Sigmoid colon (tissue), 7 donors: Measurements from ENCODE around the gene LRRC7. TPM values are rescaled to one million over a fixed set of nuclear protein-coding genes. Genes with fewer than 3 reads are reported as not detected.

Source experiments
- DNase-seq: peaks from one replicate; pipeline ENCODE4 v3.0.0-alpha.2; 2019
- H3K27ac ChIP-seq, 4 donors: fragments of 200-600 bp; sonication (generic); one replicate each; pipeline ENCODE4 v1.5.1; 2016 to 2019; ENCODE audit warnings: mild to moderate bottlenecking in 1 of 4
- H3K27me3 ChIP-seq, 3 donors: fragments of 200-600 bp; sonication (generic); one replicate each; pipeline ENCODE4 v1.5.1; 2019; ENCODE audit warnings: mild to moderate bottlenecking in 1 of 3
- H3K36me3 ChIP-seq, 4 donors: fragments of 200-600 bp; sonication (generic); one replicate each; pipeline ENCODE4 v1.5.1; 2016 to 2019
- H3K4me1 ChIP-seq, 4 donors: fragments of 200-600 bp; sonication (generic); one replicate each; pipeline ENCODE4 v1.5.1; 2017 to 2019
- H3K4me3 ChIP-seq, 4 donors: fragments of 200-600 bp; sonication (generic); one replicate each; pipeline ENCODE4 v1.5.1; 2017 to 2019; ENCODE audit warnings: mild to moderate bottlenecking in 2 of 4, moderate library complexity in 1 of 4
- H3K9me3 ChIP-seq, 4 donors: fragments of 200-600 bp in 3 of 4; sonication (generic) in 3 of 4; one replicate each; pipeline versions ENCODE4 v1.5.1 to v1.6.1; 2013 to 2019
- EP300 ChIP-seq, 4 donors: sonication (generic); formaldehyde crosslinking; IDR thresholded peaks; one replicate each; pipeline ENCODE4 v1.6.1; 2017; ENCODE audit warnings: antibody characterized with exemption in 4 of 4
- POLR2A ChIP-seq, 2 donors: fragments of 450-650 bp; IDR thresholded peaks; one replicate each; pipeline ENCODE4 v1.6.1; 2016; ENCODE audit warnings: antibody characterized with exemption in 2 of 2, mild to moderate bottlenecking in 2 of 2, moderate library complexity in 2 of 2
- POLR2AphosphoS5 ChIP-seq, 4 donors: sonication (generic); formaldehyde crosslinking; IDR thresholded peaks; one replicate each; pipeline ENCODE4 v1.6.1; 2017; ENCODE audit warnings: antibody characterized with exemption in 4 of 4
- WGBS, 2 donors: extraction: QIAGEN DNeasy Blood & Tissue Kit; methylation state at CpG; one replicate each; pipeline ENCODE4 v1.1.7; 2013; 5-methylcytosine and 5-hydroxymethylcytosine counted together
- intact Hi-C: fragments of 100-400 bp; cut with DNase I; formaldehyde crosslinking; loops from one replicate; pipeline ENCODE4 v1.15.1; 2023
- polyA plus RNA-seq, 3 donors: library from polyadenylated mRNA; stranded (reverse); fragments of 200-250 nt; gene quantifications; one replicate each; pipeline ENCODE4 v1.2.3, GENCODE V29; 2013
- total RNA-seq, 4 donors: library from RNA; depleted of rRNA; stranded (reverse); fragments of >200 nt; gene quantifications; one replicate each; pipeline ENCODE4 v1.1.0, GENCODE V29; 2016
- TF ChIP-seq, protein P1 (sequence below), 4 experiments: fragments of 450-650 bp in 3 of 4; fragments of 200-600 bp in 1 of 4; IDR thresholded peaks; one replicate each; pipeline ENCODE4 v1.5.1; 2016 to 2019; ENCODE audit warnings: antibody characterized with exemption in 4 of 4, mild to moderate bottlenecking in 3 of 4, moderate library complexity in 2 of 4
- donor health status: healthy with polysubstance abuse.
- donor health status: Bipolar disorder and iron deficiency.
- donor health status: healthy.

The LRRC7 gene
- total and polyA plus RNA-seq, 7 donors = 0.16 to 1.9 (median 0.41) TPM; not detected in 2

DNA sequence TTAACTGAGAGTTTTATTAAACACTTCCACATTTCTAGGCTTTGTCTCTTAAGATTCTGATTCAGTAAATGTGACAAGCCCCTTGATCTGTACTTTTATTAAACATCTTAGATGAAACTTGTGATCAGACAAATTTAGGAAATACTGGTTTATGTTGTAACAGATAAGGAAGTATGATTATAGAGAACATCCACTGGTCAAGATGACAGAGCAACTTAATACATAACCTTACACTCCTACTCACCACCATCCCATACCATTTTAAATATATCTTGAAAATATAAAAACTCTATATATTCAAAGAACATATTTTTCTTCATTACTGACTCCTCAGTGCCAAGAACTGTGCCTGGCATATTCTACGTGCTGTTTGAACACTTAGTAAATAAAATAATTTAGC lies 420.2 kb downstream of the LRRC7 start:
- intact Hi-C loops = no loop called here
- Histone ChIP-seq H3K36me3 (no peaks in the 10 kb centered on the region), H3K4me1 (no peaks in the 10 kb centered on the region), H3K9me3 (no peaks in the 10 kb centered on the region), H3K4me3 (no peak overlapping the region), H3K27me3 (no peaks in the 10 kb centered on the region), H3K27ac (no peak overlapping the region)
- TF ChIP-seq, protein P1, sequence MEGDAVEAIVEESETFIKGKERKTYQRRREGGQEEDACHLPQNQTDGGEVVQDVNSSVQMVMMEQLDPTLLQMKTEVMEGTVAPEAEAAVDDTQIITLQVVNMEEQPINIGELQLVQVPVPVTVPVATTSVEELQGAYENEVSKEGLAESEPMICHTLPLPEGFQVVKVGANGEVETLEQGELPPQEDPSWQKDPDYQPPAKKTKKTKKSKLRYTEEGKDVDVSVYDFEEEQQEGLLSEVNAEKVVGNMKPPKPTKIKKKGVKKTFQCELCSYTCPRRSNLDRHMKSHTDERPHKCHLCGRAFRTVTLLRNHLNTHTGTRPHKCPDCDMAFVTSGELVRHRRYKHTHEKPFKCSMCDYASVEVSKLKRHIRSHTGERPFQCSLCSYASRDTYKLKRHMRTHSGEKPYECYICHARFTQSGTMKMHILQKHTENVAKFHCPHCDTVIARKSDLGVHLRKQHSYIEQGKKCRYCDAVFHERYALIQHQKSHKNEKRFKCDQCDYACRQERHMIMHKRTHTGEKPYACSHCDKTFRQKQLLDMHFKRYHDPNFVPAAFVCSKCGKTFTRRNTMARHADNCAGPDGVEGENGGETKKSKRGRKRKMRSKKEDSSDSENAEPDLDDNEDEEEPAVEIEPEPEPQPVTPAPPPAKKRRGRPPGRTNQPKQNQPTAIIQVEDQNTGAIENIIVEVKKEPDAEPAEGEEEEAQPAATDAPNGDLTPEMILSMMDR (IDR thresholded peaks at IDR 0.05) = no peak
- no peak for TF ChIP-seq POLR2AphosphoS5 (IDR thresholded peaks at IDR 0.05)
- DNase-seq = no peak
- WGBS, 2 donors = 61 to 76% methylated on average over 1 of the region's 1 CpG

DNA sequence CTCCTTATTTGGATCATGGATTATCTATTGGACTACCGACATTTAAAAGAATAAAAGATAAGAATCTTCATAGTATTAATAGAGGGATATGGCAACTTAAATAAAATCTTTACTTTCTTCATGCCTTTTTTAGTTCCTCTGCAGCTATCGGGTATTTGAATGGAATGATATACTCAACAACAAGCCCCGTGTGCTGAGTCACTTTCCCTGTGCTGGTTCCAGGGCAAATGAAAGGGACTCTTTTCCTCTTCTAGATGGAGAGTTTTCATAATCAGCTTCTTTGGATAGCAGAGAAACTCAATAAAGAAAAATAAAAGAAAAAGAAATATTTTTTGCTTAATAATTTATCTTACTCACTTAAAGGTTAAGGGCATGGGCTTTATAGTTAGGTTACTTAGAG lies 423.9 kb downstream of the LRRC7 start:
- no peak overlapping the region for H3K27ac ChIP-seq
- H3K36me3 ChIP-seq = no peaks in the 10 kb centered on the region
- TF ChIP-seq EP300 (IDR thresholded peaks at IDR 0.05) = no peak
- no peak overlapping the region for H3K4me3 ChIP-seq
- no peaks in the 10 kb centered on the region for H3K27me3 ChIP-seq
- peaks cover 0 to 6% (median 0%) of the 10 kb centered on the region in 4 donors for H3K4me1 ChIP-seq
- 72 to 74% methylated on average over 3 of the region's 3 CpGs for WGBS, 2 donors
- DNase-seq = no peak
- H3K9me3 ChIP-seq = no peaks in the 10 kb centered on the region
- intact Hi-C loops = no loop called here

DNA sequence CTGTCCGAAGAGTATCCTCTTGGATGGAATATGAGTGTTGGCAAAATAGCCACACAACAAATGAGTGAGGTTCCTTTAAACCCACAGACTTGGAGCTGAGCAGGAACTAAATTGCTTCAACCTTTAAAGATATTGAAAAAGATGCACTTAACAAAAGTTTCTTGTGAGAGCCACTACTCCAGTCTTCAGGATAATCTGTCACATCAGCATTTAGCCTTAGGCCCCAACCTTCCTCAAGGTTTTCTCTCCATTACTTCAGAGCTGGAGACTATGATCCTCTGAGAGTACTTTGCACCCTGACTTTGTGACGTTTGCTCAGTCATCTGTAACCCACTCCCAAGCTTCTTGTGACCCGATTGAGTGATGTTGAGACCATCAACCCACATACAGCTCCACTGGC lies 424.9 kb downstream of the LRRC7 start:
- WGBS, 2 donors = 54 to 73% methylated on average over 3 of the region's 3 CpGs
- Histone ChIP-seq H3K4me1 (peaks cover 0 to 6% (median 0%) of the 10 kb centered on the region in 4 donors), H3K9me3 (no peaks in the 10 kb centered on the region), H3K36me3 (no peaks in the 10 kb centered on the region), H3K27ac (no peak overlapping the region), H3K27me3 (no peaks in the 10 kb centered on the region), H3K4me3 (no peak overlapping the region)
- intact Hi-C loops = no loop called here
- TF ChIP-seq POLR2AphosphoS5 (IDR thresholded peaks at IDR 0.05) = no peak
- TF ChIP-seq POLR2A (IDR thresholded peaks at IDR 0.05) = no peak
- TF ChIP-seq, protein P1 (IDR thresholded peaks at IDR 0.05) = no peak
- TF ChIP-seq EP300 (IDR thresholded peaks at IDR 0.05) = no peak
- DNase-seq = no peak

DNA sequence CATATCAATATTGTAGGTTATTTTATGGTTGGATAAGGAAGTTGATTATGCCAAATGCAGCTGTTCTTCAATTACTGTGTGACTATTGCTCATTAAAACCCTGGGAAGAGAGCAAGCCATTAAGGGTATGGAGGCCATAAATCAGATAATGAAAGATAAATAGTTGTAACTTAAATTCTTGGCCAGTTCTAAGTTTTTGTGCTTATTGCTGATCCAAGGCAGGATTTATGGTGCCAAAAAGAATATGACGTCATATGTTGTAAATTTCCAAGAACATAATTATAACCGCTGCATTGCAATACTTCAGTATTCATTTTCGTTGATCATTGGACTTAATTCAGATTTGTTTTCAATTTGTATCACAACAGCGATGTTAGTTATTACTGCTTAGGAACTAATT lies 426.1 kb downstream of the LRRC7 start:
- no peaks in the 10 kb centered on the region for H3K36me3 ChIP-seq
- 52 to 74% methylated on average over 4 of the region's 4 CpGs for WGBS, 2 donors
- TF ChIP-seq EP300 (IDR thresholded peaks at IDR 0.05) = no peak
- no peak for TF ChIP-seq POLR2AphosphoS5 (IDR thresholded peaks at IDR 0.05)
- TF ChIP-seq, protein P1 (IDR thresholded peaks at IDR 0.05) = no peak
- TF ChIP-seq POLR2A (IDR thresholded peaks at IDR 0.05) = no peak
- H3K27ac ChIP-seq = no peak overlapping the region
- no peak for DNase-seq
- H3K4me1 ChIP-seq = peaks cover 0 to 6% (median 0%) of the 10 kb centered on the region in 4 donors
- H3K9me3 ChIP-seq = no peaks in the 10 kb centered on the region
- intact Hi-C loops = no loop called here
- no peak overlapping the region for H3K4me3 ChIP-seq
- no peaks in the 10 kb centered on the region for H3K27me3 ChIP-seq

DNA sequence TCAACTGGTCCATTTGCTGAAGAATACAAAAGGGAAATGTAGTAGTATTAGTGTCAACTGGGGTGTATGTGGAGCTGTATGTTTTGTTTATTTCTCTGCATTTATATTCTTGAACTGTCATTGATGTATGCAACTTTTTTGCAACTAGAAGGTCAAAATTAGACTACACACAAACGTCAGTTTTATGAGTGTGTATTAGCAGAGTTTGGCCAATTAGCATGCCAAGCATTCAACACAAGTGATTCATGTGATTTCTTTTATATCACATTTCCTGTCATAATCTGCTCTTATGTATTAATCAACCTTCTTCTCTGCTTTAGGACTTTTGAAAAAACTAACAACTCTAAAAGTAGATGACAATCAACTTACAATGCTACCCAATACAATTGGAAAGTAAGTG lies 426.5 kb downstream of the LRRC7 start:
- H3K27ac ChIP-seq = no peak overlapping the region
- no peak overlapping the region for H3K4me3 ChIP-seq
- 4 to 37% methylated on average over 1 of the region's 1 CpG for WGBS, 2 donors
- no peak for DNase-seq
- no peak for TF ChIP-seq POLR2AphosphoS5 (IDR thresholded peaks at IDR 0.05)
- TF ChIP-seq EP300 (IDR thresholded peaks at IDR 0.05) = no peak
- no peak for TF ChIP-seq POLR2A (IDR thresholded peaks at IDR 0.05)
- TF ChIP-seq, protein P1 (IDR thresholded peaks at IDR 0.05) = no peak
- intact Hi-C loops = no loop called here
- no peaks in the 10 kb centered on the region for H3K27me3 ChIP-seq
- no peaks in the 10 kb centered on the region for H3K36me3 ChIP-seq
- no peaks in the 10 kb centered on the region for H3K9me3 ChIP-seq
- peaks cover 0 to 6% (median 0%) of the 10 kb centered on the region in 4 donors for H3K4me1 ChIP-seq
